CD14-positive monocyte (primary cell): ENCODE results near the gene PNMA8A. TPM values are rescaled to one million over a fixed set of nuclear protein-coding genes. Genes with fewer than 3 reads are reported as not detected.
A peak's percentile ranks its signal among the peaks of the same experiment; 100 is the strongest.

Source experiments
- DNase-seq, 3 donors: peaks; one replicate each; pipeline ENCODE4 v3.0.0-alpha.2; 2011 to 2022
- H2AFZ ChIP-seq: 2 replicates; pipeline ENCODE4 v1.6.0; 2012; ENCODE audit warnings: mild to moderate bottlenecking, low read depth, low read length, inconsistent platforms; ENCODE audit not compliant: insufficient read depth, poor library complexity, severe bottlenecking
- H3K27ac ChIP-seq, 2 donors: 1 replicate in 1 of 2; 2 replicates in 1 of 2; pipeline ENCODE4 v1.5.1; 2012 to 2013; ENCODE audit warnings: low read length in 2 of 2, control low read depth in 1 of 2, inconsistent platforms in 1 of 2, low read depth in 1 of 2, mild to moderate bottlenecking in 1 of 2
- H3K27me3 ChIP-seq, 2 donors: one replicate each; pipeline versions ENCODE4 v1.6.0 to v1.6.1; 2011 to 2013; ENCODE audit warnings: low read length in 2 of 2; ENCODE audit not compliant: control insufficient read depth in 2 of 2, insufficient read depth in 2 of 2
- H3K36me3 ChIP-seq, 2 donors: replicated peaks in 1 of 2; 1 replicate in 1 of 2; 2 replicates in 1 of 2; pipeline versions ENCODE4 v1.5.1 to v1.6.1; 2012 to 2013; ENCODE audit warnings: low read length in 2 of 2, control low read depth in 1 of 2, inconsistent platforms in 1 of 2, mild to moderate bottlenecking in 1 of 2; ENCODE audit not compliant: insufficient read depth in 2 of 2, control insufficient read depth in 1 of 2
- H3K4me1 ChIP-seq, 2 donors: 1 replicate in 1 of 2; 2 replicates in 1 of 2; pipeline versions ENCODE4 v1.5.1 to v1.6.1; 2012 to 2013; ENCODE audit warnings: low read length in 2 of 2, control low read depth in 1 of 2, inconsistent platforms in 1 of 2, mild to moderate bottlenecking in 1 of 2, moderate library complexity in 1 of 2; ENCODE audit not compliant: insufficient read depth in 2 of 2, control insufficient read depth in 1 of 2
- H3K4me2 ChIP-seq: replicated peaks from 2 replicates; pipeline ENCODE3; 2012; ENCODE audit warnings: low read length, moderate library complexity, mild to moderate bottlenecking; ENCODE audit not compliant: poor library complexity, severe bottlenecking; ENCODE audit errors: extremely low read depth
- H3K4me3 ChIP-seq, 3 experiments: fragments of 200-600 bp in 1 of 3; sonication (generic) in 1 of 3; replicated peaks in 1 of 3; 1 replicate in 2 of 3; 2 replicates in 1 of 3; pipeline ENCODE4 v1.5.1; 2011 to 2013; ENCODE audit warnings: low read length in 3 of 3, mild to moderate bottlenecking in 3 of 3, control low read depth in 2 of 3, low read depth in 2 of 3, inconsistent platforms in 1 of 3, moderate library complexity in 1 of 3
- H3K79me2 ChIP-seq: 2 replicates; pipeline ENCODE4 v1.6.0; 2012; ENCODE audit warnings: mild to moderate bottlenecking, control low read depth, inconsistent platforms, low read length, moderate library complexity; ENCODE audit not compliant: insufficient read depth
- H3K9ac ChIP-seq: 2 replicates; pipeline ENCODE4 v1.6.0; 2017; ENCODE audit warnings: low read length, mild to moderate bottlenecking; ENCODE audit not compliant: insufficient read depth, poor library complexity, severe bottlenecking
- H3K9me3 ChIP-seq, 2 donors: replicated peaks in 1 of 2; 1 replicate in 1 of 2; 2 replicates in 1 of 2; pipeline versions ENCODE4 v1.5.1 to v1.6.1; 2012 to 2013; ENCODE audit warnings: low read length in 2 of 2, control low read depth in 1 of 2; ENCODE audit not compliant: control insufficient read depth in 1 of 2, insufficient read depth in 1 of 2
- H4K20me1 ChIP-seq: 2 replicates; pipeline ENCODE4 v1.6.0; 2012; ENCODE audit warnings: mild to moderate bottlenecking, low read length, control low read depth, moderate library complexity; ENCODE audit not compliant: insufficient read depth
- H3K27ac Mint-ChIP-seq, 7 donors: one replicate each; pipeline ENCODE4 v1.8.0; 2020; ENCODE audit warnings: mild to moderate bottlenecking in 7 of 7, mixed read lengths in 7 of 7, moderate library complexity in 6 of 7, inconsistent platforms in 2 of 7
- H3K27me3 Mint-ChIP-seq, 3 donors: one replicate each; pipeline ENCODE4 v1.8.0; 2021 to 2022; ENCODE audit warnings: low read depth in 3 of 3, mild to moderate bottlenecking in 3 of 3, mixed read lengths in 3 of 3, moderate library complexity in 3 of 3, inconsistent platforms in 1 of 3
- H3K36me3 Mint-ChIP-seq, 2 donors: one replicate each; pipeline ENCODE4 v1.8.0; 2020; ENCODE audit warnings: mixed read lengths in 2 of 2, inconsistent platforms in 1 of 2, mild to moderate bottlenecking in 1 of 2
- H3K4me1 Mint-ChIP-seq: one replicate; pipeline ENCODE4 v1.8.0; 2020; ENCODE audit warnings: mild to moderate bottlenecking, mixed read lengths
- H3K4me3 Mint-ChIP-seq, 2 donors: one replicate each; pipeline ENCODE4 v1.8.0; 2020; ENCODE audit warnings: mild to moderate bottlenecking in 2 of 2, mixed read lengths in 2 of 2, moderate library complexity in 1 of 2
- H3K9me3 Mint-ChIP-seq, 7 donors: one replicate each; pipeline ENCODE4 v1.8.0; 2020 to 2022; ENCODE audit warnings: mixed read lengths in 7 of 7, mild to moderate bottlenecking in 6 of 7, moderate library complexity in 6 of 7, inconsistent platforms in 2 of 7
- CTCF ChIP-seq: fragments of 200-600 bp; IDR thresholded peaks from one replicate; pipeline ENCODE4 v1.8.0; 2022; ENCODE audit warnings: antibody characterized with exemption, mild to moderate bottlenecking
- WGBS: methylation state at CpG from one replicate; pipeline ENCODE4 v1.1.5; 2013; ENCODE audit warnings: missing lambda C conversion rate; ENCODE audit not compliant: insufficient coverage; 5-methylcytosine and 5-hydroxymethylcytosine counted together
- intact Hi-C, 2 donors: fragments of 100-400 bp; cut with micrococcal nuclease; formaldehyde crosslinking; loops; one replicate each; pipeline versions ENCODE4 v1.15.0 to v1.15.1; 2023
- polyA plus RNA-seq, 3 donors: library from polyadenylated mRNA; depleted of rRNA in 1 of 3; unstranded in 2 of 3; stranded (reverse) in 1 of 3; fragments of 300-500 nt in 2 of 3; fragments of >200 nt in 1 of 3; fragmentation: Illumina TruSeq in 2 of 3; gene quantifications; 1 replicate in 2 of 3; 2 replicates in 1 of 3; pipeline ENCODE4 v1.2.3, GENCODE V29; 2012 to 2021

The PNMA8A gene
- polyA plus RNA-seq, 3 donors = not detected

- Histone ChIP-seq H3K79me2 (no peaks in the 10 kb centered on the region), H3K4me2 (no peak overlapping the region), H2AFZ (no peak overlapping the region), H3K27me3 (peaks cover 4 to 35% of the 10 kb centered on the region in 2 donors), H3K9me3 (no peaks in the 10 kb centered on the region), H4K20me1 (no peaks in the 10 kb centered on the region), H3K4me3 (no peak overlapping the region), H3K36me3 (no peaks in the 10 kb centered on the region), H3K9ac (no peak overlapping the region), H3K27ac (no peak overlapping the region), H3K4me1 (peaks cover 8 to 12% of the 10 kb centered on the region in 2 donors)
- H3K27me3 Mint-ChIP-seq = peaks cover 25 to 60% (median 45%) of the 10 kb centered on the region in 3 donors
- H3K9me3 Mint-ChIP-seq = peaks cover 0 to 10% (median 6%) of the 10 kb centered on the region in 7 donors
- DNase-seq = no peak
- intact Hi-C loops = no loop called here
- TF ChIP-seq CTCF = no peak
- H3K36me3 Mint-ChIP-seq = no peaks in the 10 kb centered on the region
- peak overlapping the region in 1 of 2 donors; percentile 26 for H3K4me3 Mint-ChIP-seq
- H3K27ac Mint-ChIP-seq = no peak overlapping the region
- H3K4me1 Mint-ChIP-seq = peaks cover 11% of the 10 kb centered on the region
- 46% methylated on average over 4 of the region's 10 CpGs for WGBS
Measured at GRCh38 chr19:46431824-46432223, 39.5 kb downstream of the PNMA8A start.

GRCh38 chr19:46429999-46430398 lies 41.4 kb downstream of the PNMA8A start:
- Histone ChIP-seq H3K9ac (no peak overlapping the region), H3K4me2 (no peak overlapping the region), H3K27ac (no peak overlapping the region), H3K79me2 (no peaks in the 10 kb centered on the region), H3K4me3 (no peak overlapping the region), H3K27me3 (peaks cover 16 to 50% of the 10 kb centered on the region in 2 donors), H3K4me1 (peaks cover 12 to 17% of the 10 kb centered on the region in 2 donors), H3K9me3 (no peaks in the 10 kb centered on the region), H3K36me3 (no peaks in the 10 kb centered on the region), H2AFZ (no peak overlapping the region), H4K20me1 (no peaks in the 10 kb centered on the region)
- H3K36me3 Mint-ChIP-seq = no peaks in the 10 kb centered on the region
- DNase-seq = no peak
- peaks cover 0 to 10% (median 8%) of the 10 kb centered on the region in 7 donors for H3K9me3 Mint-ChIP-seq
- peaks cover 43 to 75% (median 62%) of the 10 kb centered on the region in 3 donors for H3K27me3 Mint-ChIP-seq
- TF ChIP-seq CTCF = no peak
- intact Hi-C loops = no loop called here
- peak overlapping the region in 1 of 2 donors; percentile 35 for H3K4me3 Mint-ChIP-seq
- H3K4me1 Mint-ChIP-seq = peaks cover 14% of the 10 kb centered on the region
- WGBS = 33% methylated on average over 1 of the region's 4 CpGs
- peak overlapping the region in 1 of 7 donors; percentile 15 for H3K27ac Mint-ChIP-seq
